NCI-H82 treated with DMSO at 0.1 percent for 48 hours (cell line): ENCODE data around the gene GAS1.

Experiments
- DNase-seq: peaks from one replicate; lab custom pipeline; 2025; ENCODE audit not compliant: unreplicated experiment; lab: John Stamatoyannopoulos, UW

GAS1 gene

GRCh38 chr9:86965636-86966395 is 18.5 kb upstream of the GAS1 start:
- no peak for DNase-seq

- DNase-seq = no peak
These were observed 15.4 kb upstream of the GAS1 start for GRCh38 chr9:86962692-86963091.

DNA sequence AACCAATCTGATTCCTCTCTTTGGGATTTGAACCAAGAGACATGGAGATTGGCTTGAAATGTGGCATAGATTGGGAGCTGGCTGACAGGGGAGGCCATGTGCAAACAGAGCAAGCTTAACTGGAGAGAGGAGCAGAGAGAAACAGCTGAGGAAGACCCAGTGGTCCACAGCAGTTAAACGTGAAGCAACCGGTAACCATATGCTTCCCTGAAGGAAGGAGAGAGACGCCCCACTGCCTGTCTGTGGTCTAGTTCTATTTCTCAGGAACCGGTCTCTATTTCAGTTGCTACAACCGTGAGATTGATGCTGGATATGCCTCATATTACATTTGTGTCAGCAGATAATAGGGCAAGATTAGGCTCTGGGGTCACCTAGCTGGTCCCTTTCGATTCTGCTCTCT is 13.6 kb upstream of the GAS1 start:
- no peak for DNase-seq

DNA sequence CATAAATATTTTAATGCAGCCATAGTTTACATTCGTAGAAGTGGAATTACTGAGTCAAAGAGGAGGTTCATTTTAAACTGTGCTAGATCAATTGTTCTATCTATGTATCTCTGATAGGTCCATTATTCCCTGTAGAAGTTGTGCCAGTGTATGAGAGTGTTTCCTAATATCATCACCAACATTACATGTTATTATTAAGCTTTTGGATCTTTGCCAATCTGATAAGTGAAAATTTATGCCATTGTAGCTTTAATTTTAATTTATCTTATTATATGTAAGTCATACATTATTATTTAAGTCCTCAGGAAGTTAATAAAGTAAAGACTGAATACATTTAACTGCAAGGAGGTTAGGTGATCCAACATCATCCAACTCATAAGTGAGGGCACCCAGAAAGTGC is 10.9 kb upstream of the GAS1 start:
- no peak for DNase-seq

DNA sequence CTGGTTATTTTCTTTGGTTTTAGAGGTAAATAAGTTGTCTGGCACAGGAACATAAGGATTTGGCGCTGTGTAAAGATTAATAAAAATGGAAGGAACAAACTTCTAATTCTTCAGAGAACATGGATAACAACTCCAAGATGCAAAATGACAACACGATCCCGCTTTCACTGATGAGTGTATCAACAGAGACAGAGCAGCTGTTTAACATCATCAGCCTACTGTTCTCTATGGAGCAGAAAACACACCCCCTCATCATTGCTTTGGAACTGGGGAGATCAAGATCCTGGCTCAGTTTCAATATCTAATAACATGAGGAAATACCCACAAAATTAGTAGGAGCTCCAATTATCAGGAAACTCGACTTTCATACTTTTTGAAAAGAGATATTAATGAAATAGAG is 8.3 kb upstream of the GAS1 start:
- DNase-seq = no peak

DNA sequence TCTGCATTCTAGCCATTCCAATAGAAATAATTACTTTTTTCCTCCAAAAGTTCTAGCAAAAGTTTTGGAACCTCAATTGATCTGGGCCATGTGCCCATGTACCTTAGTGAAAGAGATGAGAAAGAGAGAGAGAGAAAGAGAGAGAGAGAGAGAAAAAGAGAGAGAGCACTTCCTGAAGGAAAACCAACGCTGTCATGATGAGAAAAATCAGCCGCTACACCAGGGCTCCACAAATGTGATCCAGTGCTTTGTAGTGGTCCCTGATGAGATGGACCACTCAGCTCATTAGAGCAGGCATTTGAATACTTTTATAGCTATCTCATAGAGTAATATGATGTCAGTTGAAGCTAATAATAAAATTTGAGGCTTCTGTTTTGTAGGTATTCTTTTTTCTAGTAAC is 7.7 kb upstream of the GAS1 start:
- no peak for DNase-seq

DNA sequence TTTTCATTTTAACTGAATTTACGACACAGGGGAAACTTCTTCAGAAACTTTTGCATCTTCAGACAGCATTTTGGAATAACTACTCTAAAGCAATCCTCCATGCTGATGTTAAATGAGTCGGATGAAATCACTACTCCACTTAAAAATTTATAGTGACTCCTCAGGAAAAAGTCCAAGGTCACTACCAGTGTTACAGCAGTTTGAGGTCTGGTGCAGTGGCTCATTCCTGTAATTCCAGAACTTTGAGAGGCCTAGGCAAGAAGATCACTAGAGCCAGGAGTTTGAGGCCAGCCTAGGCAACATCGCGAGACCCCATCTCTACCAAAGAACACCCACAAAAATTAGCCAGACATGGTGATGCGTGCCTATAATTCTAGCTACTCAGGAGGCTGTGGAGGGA is 5.9 kb upstream of the GAS1 start:
- no peak for DNase-seq

DNA sequence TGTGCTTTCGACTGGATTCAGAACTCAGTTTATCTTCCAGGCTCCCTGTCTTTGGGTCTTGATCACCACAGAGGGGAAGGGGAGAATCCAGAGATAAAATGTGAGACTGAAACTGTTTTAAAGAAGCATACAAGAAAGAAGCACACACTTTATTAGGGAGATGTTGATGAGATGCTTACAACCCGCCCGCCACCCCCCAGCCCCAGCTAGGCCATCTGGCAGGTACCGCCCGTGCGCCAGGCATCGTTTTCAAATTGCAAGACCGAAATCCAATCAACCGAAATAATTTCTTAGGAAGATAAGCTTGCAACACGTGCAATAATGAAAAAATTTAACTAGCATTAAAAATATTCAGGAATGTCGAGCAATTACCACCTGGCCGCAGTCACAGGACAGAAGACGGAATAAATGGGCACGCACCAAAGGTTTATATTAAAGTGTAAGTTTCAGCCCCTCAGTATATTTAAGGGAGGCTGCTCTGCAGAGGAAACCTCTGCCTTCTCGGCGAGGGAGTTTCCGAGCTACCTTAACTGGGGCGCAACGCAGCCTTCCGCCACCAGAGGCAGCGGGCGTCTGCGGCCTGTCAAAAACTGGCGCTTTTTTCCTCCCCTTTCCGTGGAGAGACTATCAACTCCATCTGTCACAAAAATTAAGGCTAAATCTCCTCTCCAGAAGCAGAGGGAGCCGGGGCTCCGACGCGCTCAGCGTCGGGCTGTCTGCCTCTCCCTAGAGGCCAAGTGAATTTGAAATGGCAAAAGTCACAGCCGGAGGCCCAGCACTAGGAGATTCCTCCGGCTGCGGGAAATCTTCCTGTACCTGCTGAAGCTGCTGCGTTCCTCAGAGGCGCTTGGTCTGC is 996 bp upstream of the GAS1 start:
- peak; percentile 52 for DNase-seq

DNA sequence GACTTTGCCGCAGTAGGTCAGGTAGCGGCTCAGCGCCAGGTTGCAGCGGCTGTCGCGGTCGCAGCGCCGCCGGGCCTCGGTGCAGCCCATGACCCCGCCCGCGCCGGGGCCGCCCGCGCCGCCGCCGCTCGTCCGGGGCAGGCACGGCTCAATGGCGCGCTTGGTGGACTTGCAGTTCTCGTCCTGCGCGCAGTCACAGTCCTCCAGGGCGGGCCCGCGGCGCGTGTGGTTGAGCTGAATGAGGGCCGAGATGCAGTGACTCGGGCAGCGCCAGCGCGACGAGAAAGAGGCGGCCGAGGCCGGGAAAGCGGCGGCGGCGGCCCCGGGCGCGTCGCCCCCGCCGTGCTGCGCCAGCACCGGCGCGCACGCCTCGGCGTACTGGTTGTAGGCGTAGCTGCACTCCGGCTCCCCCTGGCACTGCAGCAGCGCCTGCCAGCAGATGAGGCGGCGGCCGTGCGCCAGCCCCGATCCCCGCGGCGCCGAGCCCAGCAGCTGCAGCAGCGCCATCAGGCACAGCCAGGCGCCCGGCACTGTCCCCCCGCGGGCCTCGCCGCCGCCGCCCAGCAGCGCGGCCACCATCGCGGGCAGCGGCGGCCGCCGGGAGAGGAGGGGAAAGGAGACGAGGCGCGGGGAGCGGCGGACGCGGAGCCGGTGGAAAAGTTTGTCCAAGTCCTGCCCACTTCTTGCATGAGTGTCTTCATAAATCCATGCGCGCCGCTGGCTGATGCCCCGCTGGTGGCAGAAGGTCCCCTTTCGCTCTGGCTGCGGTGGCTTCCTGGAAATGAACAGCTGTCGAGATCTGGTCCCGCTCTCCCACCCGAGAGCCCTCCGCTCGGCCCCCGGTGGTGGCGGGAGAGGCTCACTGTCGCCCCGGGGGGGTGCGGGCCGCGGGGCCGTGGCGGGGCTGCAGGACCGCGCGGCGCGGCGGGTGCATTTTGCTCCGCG is 833 bp downstream of the GAS1 start:
- DNase-seq = no peak

DNA sequence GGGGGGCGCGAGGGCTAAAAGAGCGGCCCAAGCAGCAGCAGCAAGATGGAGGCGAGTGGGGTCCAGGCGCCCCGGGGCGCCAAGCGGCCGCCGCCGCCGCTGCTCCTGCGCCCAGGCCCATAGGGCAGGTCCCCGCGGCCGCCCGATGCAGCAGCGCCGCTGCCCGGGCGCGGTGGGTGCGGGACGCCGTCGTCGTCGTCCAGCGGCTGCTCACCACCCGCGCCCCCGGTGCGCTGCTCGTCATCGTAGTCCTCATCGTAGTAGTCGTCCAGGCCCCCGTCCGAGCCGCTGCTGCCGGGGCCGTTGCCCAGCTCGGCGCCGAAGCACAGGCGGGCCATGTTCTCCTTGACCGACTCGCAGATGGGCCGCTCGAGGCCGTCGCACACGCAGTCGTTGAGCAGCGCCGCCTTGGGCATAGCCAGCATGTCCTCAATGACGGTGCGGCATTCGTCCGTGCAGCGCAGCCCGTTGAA is 1.5 kb downstream of the GAS1 start:
- DNase-seq = no peak

DNA sequence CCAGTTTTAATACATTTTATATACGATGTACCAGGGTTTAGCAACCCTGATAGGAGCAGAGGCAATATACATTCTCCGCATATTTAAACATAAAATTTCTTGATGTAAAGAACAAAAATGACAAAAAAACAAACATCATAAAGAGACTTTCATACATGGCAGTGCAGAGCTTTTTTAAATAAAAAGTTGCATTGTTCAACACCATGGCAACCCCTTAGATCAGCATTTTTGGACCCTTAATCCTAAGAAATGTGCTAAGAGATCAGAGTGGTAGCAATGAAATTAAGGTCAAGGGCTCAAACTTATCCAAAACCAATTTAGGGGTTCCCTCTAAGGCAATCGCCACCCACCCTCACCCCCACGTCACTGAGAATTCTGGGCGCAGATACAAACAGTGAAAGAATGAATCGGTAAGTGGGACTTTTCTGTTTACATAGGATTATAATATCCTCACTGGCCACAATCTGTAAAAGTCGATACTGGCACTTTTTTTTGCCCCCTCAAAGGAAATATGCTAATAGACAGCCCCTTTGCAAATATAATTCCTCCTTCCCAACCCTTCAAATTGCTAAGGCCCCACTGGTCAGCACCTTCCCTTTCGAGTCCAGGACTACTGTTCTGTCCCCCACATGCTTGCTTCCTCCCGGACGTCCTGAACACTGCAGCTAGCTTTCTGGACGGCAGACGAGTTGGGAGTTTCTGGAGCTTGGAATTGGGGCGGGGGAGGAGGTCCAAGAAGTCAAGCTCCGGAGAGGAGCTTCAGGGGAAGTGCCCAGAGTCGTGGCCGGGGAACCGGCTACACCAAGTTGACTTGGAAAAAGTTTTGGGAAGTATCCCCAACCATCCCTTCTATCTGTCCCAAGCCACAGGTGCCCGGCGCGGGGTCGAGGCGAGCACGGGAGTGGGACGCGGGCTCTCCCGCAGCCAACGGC is 2.2 kb downstream of the GAS1 start:
- no peak for DNase-seq

- DNase-seq = no peak
These were observed 3.8 kb downstream of the GAS1 start for GRCh38 chr9:86943201-86944113.

DNA sequence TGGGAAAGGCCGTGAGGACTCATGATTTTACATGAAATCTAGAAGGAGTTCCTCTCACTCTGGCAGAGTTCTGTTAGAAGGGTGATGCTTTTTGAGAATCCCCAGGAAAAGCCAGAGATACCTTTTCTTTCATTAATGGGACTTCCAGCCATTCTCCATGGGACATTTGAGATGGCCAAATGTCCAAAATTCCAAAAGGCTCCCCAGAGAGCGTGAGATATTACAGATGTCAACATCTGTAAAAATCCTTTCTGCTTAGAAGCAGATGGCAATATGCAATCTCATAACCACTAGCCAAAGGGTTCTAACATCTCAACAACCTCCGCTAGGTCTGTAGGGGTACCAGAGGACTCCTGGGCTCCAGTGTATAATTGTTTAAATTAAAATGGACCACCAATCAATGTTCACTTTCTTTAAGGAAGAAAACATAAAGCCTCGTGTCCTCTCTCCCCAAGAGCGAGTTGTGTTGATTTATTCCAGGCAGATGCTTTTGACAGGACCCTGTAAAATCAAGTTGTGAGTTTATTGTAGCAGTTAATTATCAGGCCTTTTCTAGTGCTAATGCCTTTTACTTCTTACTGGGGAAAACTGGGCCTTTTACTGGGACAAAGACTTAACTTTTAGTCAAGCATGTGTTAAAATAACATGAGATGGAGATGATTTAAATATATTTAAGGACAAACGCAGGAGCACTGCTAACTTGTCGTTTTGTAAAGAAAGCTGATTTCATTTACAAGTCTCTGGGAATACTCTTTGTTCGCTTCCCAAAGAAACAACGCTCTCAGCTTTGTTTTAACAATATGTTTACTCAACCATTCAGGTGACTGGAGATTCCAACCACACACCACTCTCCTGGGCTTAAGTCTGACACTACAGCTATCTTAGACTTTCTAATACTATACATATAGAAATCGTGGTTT is 4.8 kb downstream of the GAS1 start:
- DNase-seq = no peak

DNA sequence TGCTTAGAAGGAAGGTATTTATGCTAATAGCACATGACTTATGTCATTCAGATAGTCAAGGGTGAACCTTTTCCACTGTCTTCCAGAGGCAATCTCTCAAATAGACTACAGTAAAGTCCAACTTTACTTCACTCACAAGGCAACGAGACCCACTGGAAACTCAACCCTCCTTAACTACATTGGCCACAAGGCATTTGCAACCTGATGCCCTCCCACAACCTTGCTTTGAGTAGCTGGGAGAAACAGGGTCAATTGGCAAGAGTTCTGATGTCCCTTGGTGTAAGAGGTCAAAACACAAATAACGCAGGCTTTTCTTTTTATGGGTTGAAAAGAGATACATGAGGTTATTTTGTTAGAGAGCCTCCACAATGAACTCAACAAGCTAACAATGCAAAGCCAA is 6.1 kb downstream of the GAS1 start:
- DNase-seq = no peak

GRCh38 chr9:86940774-86941173 is 6.5 kb downstream of the GAS1 start:
- no peak for DNase-seq

DNA sequence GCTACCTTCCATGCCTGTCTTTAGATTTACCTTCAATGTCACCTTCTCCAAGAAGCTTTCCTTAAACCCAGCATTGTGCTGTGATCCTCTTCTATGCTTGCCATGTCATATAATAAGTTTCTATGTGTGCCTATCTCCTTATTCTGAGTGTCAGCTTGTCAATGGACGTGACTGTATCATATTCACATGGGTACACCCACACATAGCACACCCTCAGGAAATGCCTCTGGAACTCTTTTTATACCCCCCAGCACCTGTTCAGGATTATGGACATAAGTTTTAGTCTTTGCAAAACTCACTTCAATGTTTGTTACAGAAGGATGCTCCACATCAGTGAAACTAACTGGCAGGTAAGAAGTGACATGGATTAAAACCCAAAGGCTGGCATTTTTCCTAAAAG is 7.4 kb downstream of the GAS1 start:
- no peak for DNase-seq

GRCh38 chr9:86939321-86939720 is 8.0 kb downstream of the GAS1 start:
- no peak for DNase-seq

- DNase-seq = no peak
These were observed 8.5 kb downstream of the GAS1 start for GRCh38 chr9:86938780-86939179.
